NOMO-1 (cell line): ENCODE measurements around the gene KIAA2012.

ENCODE experiments used
- DNase-seq, 2 experiments: peaks; one replicate each; lab custom pipeline; 2025; ENCODE audit not compliant: unreplicated experiment in 2 of 2; lab: John Stamatoyannopoulos, UW

Gene KIAA2012

GRCh38 chr2:202074324-202074723 lies 1.3 kb downstream of the KIAA2012 start:
- no peak for DNase-seq

- no peak for DNase-seq
Observed at GRCh38 chr2:202079310-202079709, 6.3 kb downstream of the KIAA2012 start.

- no peak for DNase-seq
Observed at GRCh38 chr2:202084265-202084664, 11.2 kb downstream of the KIAA2012 start.

GRCh38 chr2:202088777-202089176 lies 15.7 kb downstream of the KIAA2012 start:
- DNase-seq = no peak

GRCh38 chr2:202090530-202090929 lies 17.5 kb downstream of the KIAA2012 start:
- DNase-seq = no peak

- peak; percentile 38 to 49 for DNase-seq
Observed at GRCh38 chr2:202091476-202091875, 18.4 kb downstream of the KIAA2012 start.

GRCh38 chr2:202094426-202094986 lies 21.5 kb downstream of the KIAA2012 start:
- no peak for DNase-seq

- DNase-seq = no peak
Observed at GRCh38 chr2:202095235-202095634, 22.2 kb downstream of the KIAA2012 start.

GRCh38 chr2:202096736-202097135 lies 23.7 kb downstream of the KIAA2012 start:
- DNase-seq = no peak

GRCh38 chr2:202098291-202098690 lies 25.2 kb downstream of the KIAA2012 start:
- DNase-seq = no peak

GRCh38 chr2:202099515-202099914 lies 26.5 kb downstream of the KIAA2012 start:
- DNase-seq = no peak

GRCh38 chr2:202100176-202100575 lies 27.1 kb downstream of the KIAA2012 start:
- DNase-seq = no peak

- DNase-seq = no peak
Observed at GRCh38 chr2:202101026-202101579, 28.0 kb downstream of the KIAA2012 start.

- DNase-seq = no peak
Observed at GRCh38 chr2:202102425-202103000, 29.5 kb downstream of the KIAA2012 start.

GRCh38 chr2:202104286-202104870 lies 31.3 kb downstream of the KIAA2012 start:
- DNase-seq = peak; percentile 49 to 50

GRCh38 chr2:202105025-202105424 lies 32.0 kb downstream of the KIAA2012 start:
- no peak for DNase-seq

- no peak for DNase-seq
Observed at GRCh38 chr2:202108345-202108744, 35.3 kb downstream of the KIAA2012 start.

- no peak for DNase-seq
Observed at GRCh38 chr2:202109139-202109736, 36.2 kb downstream of the KIAA2012 start.

GRCh38 chr2:202109737-202110184 lies 36.7 kb downstream of the KIAA2012 start:
- no peak for DNase-seq

- DNase-seq = no peak
Observed at GRCh38 chr2:202110491-202110890, 37.4 kb downstream of the KIAA2012 start.

GRCh38 chr2:202112041-202112440 lies 39.0 kb downstream of the KIAA2012 start:
- no peak for DNase-seq
